COR-L47 (cell line): ENCODE results near the gene AAMDC.
A peak's percentile ranks its signal among the peaks of the same experiment; 100 is the strongest.
"Not testable (repeated sequence)": the region's sequence is repeated elsewhere in the genome, so short reads cannot be mapped to it uniquely, and the experiment has no call there.

Experiments used
- DNase-seq: peaks from one replicate; lab custom pipeline; 2025; lab: John Stamatoyannopoulos, UW

AAMDC gene

GRCh38 chr11:77821349-77821851, 456 bp downstream of the AAMDC start:
- DNase-seq: no peak

GRCh38 chr11:77822126-77822525, 1.2 kb downstream of the AAMDC start:
- DNase-seq: not testable (repeated sequence)

GRCh38 chr11:77823775-77824174, 2.8 kb downstream of the AAMDC start:
- DNase-seq: no peak

GRCh38 chr11:77828926-77829325, 8.0 kb downstream of the AAMDC start:
- no peak for DNase-seq

- DNase-seq: no peak
Observed at GRCh38 chr11:77833302-77833701, 12.4 kb downstream of the AAMDC start.

- DNase-seq: no peak
Observed at GRCh38 chr11:77842441-77843121, 21.6 kb downstream of the AAMDC start.

GRCh38 chr11:77843700-77844099, 22.8 kb downstream of the AAMDC start:
- not testable (repeated sequence) for DNase-seq

GRCh38 chr11:77851503-77851902, 30.6 kb downstream of the AAMDC start:
- no peak for DNase-seq

- DNase-seq: no peak
Observed at GRCh38 chr11:77854838-77855237, 33.9 kb downstream of the AAMDC start.

- not testable (repeated sequence) for DNase-seq
Observed at GRCh38 chr11:77857906-77858457, 37.0 kb downstream of the AAMDC start.

GRCh38 chr11:77861444-77861843, 40.5 kb downstream of the AAMDC start:
- DNase-seq: not testable (repeated sequence)

GRCh38 chr11:77865805-77866204, 44.9 kb downstream of the AAMDC start:
- DNase-seq: no peak

GRCh38 chr11:77866336-77866735, 45.4 kb downstream of the AAMDC start:
- DNase-seq: no peak

GRCh38 chr11:77868744-77869143, 47.8 kb downstream of the AAMDC start:
- DNase-seq: no peak

GRCh38 chr11:77871855-77872254, 50.9 kb downstream of the AAMDC start:
- DNase-seq: no peak

GRCh38 chr11:77873345-77873744, 52.4 kb downstream of the AAMDC start:
- no peak for DNase-seq

GRCh38 chr11:77874206-77874605, 53.3 kb downstream of the AAMDC start:
- DNase-seq: no peak

- DNase-seq: no peak
Observed at GRCh38 chr11:77876045-77876444, 55.1 kb downstream of the AAMDC start.

GRCh38 chr11:77878247-77878646, 57.3 kb downstream of the AAMDC start:
- DNase-seq: not testable (repeated sequence)

- peak; percentile 6 for DNase-seq
Observed at GRCh38 chr11:77879218-77879617, 58.3 kb downstream of the AAMDC start.

GRCh38 chr11:77882396-77882795, 61.5 kb downstream of the AAMDC start:
- DNase-seq: no peak

- no peak for DNase-seq
Observed at GRCh38 chr11:77883775-77884174, 62.8 kb downstream of the AAMDC start.

- no peak for DNase-seq
Observed at GRCh38 chr11:77884186-77884828, 63.4 kb downstream of the AAMDC start.
